H1 (cell line): ENCODE results near the gene BCKDHB. TPM values are rescaled to one million over a fixed set of nuclear protein-coding genes. Genes with fewer than 3 reads are reported as not detected.

ENCODE experiments used
- CTCF ChIA-PET: fragments of 300-600 bp; sonication (Branson Sonifier 250); formaldehyde crosslinking; loops from one replicate; lab custom pipeline; 2021; ENCODE audit not compliant: partially characterized antibody; lab: Charles Lee
- POLR2A ChIA-PET: fragments of 300-600 bp; sonication (Branson Sonifier 250); formaldehyde crosslinking; loops from one replicate; lab custom pipeline; 2021; ENCODE audit warnings: inconsistent platforms; ENCODE audit not compliant: partially characterized antibody; lab: Charles Lee
- DNase-seq, 2 experiments: peaks; one replicate each; pipeline versions ENCODE4 v3.0.0 to v3.0.0-alpha.2; 2010 to 2022; ENCODE audit warnings: low spot score in 2 of 2, low read depth in 1 of 2, mixed read lengths in 1 of 2
- FAIRE-seq: peaks from 2 replicates; lab custom pipeline; 2011; peaks lifted over from hg19 to GRCh38; lab: Jason Lieb, UNC
- H2AFZ ChIP-seq: 2 replicates; pipeline ENCODE4 v1.8.1; 2012; ENCODE audit warnings: low read length, inconsistent platforms
- H2AK5ac ChIP-seq: 2 replicates; pipeline ENCODE4 v1.6.1; 2013; ENCODE audit warnings: low read depth, low read length
- H2BK120ac ChIP-seq: replicated peaks from 2 replicates; pipeline ENCODE3; 2013; ENCODE audit warnings: low read depth, low read length, inconsistent platforms
- H2BK12ac ChIP-seq: 2 replicates; pipeline ENCODE4 v1.6.1; 2013; ENCODE audit warnings: low read depth, low read length
- H2BK15ac ChIP-seq: 2 replicates; pipeline ENCODE4 v1.6.1; 2013; ENCODE audit warnings: low read length
- H2BK20ac ChIP-seq: 2 replicates; pipeline ENCODE4 v1.6.1; 2013; ENCODE audit warnings: low read length
- H2BK5ac ChIP-seq: 2 replicates; pipeline ENCODE4 v1.6.1; 2013; ENCODE audit warnings: low read depth, low read length
- H3K14ac ChIP-seq: 2 replicates; pipeline ENCODE4 v1.6.1; 2013; ENCODE audit warnings: inconsistent platforms; ENCODE audit not compliant: insufficient read length
- H3K18ac ChIP-seq: 2 replicates; pipeline ENCODE4 v1.6.1; 2013; ENCODE audit warnings: low read length; ENCODE audit errors: extremely low read depth
- H3K23ac ChIP-seq: 2 replicates; pipeline ENCODE4 v1.6.1; 2013; ENCODE audit warnings: inconsistent platforms; ENCODE audit not compliant: insufficient read length
- H3K23me2 ChIP-seq: 2 replicates; pipeline ENCODE4 v1.6.1; 2013; ENCODE audit warnings: low read depth, low read length
- H3K27ac ChIP-seq: 2 replicates; pipeline ENCODE4 v1.6.1; 2011; ENCODE audit warnings: low read depth, low read length, inconsistent platforms
- H3K27me3 ChIP-seq, 4 experiments: replicated peaks in 1 of 4; 1 replicate in 1 of 4; 2 replicates in 3 of 4; pipeline versions ENCODE4 v1.6.1 to v1.8.1; 2011 to 2013; ENCODE audit warnings: low read length in 3 of 4, mild to moderate bottlenecking in 3 of 4, inconsistent platforms in 2 of 4, mixed read lengths in 2 of 4, moderate library complexity in 1 of 4; ENCODE audit not compliant: control insufficient read depth in 3 of 4, insufficient read depth in 3 of 4; ENCODE audit errors: extremely low read depth in 1 of 4
- H3K36me3 ChIP-seq, 4 experiments: 2 replicates each; pipeline versions ENCODE4 v1.6.1 to v1.8.1; 2011 to 2013; ENCODE audit warnings: mild to moderate bottlenecking in 4 of 4, low read length in 3 of 4, moderate library complexity in 2 of 4, control low read depth in 1 of 4, inconsistent platforms in 1 of 4; ENCODE audit not compliant: insufficient read depth in 4 of 4, control insufficient read depth in 2 of 4
- H3K4ac ChIP-seq: replicated peaks from 2 replicates; pipeline ENCODE3; 2013; ENCODE audit warnings: low read length, low read depth, mixed read lengths, inconsistent platforms; ENCODE audit not compliant: insufficient read length
- H3K4me1 ChIP-seq, 4 experiments: replicated peaks in 1 of 4; 1 replicate in 1 of 4; 2 replicates in 3 of 4; pipeline versions ENCODE4 v1.6.1 to v1.8.1; 2011 to 2013; ENCODE audit warnings: low read length in 3 of 4, inconsistent platforms in 2 of 4, mixed read lengths in 1 of 4; ENCODE audit not compliant: insufficient read depth in 4 of 4, control insufficient read depth in 3 of 4
- H3K4me2 ChIP-seq, 2 experiments: 2 replicates each; pipeline versions ENCODE4 v1.6.1 to v1.8.1; 2011 to 2013; ENCODE audit warnings: low read depth in 2 of 2, low read length in 2 of 2, control low read depth in 1 of 2, inconsistent platforms in 1 of 2, mild to moderate bottlenecking in 1 of 2; ENCODE audit not compliant: insufficient read depth in 1 of 2
- H3K4me3 ChIP-seq, 4 experiments: fragments of 200-600, 300-600 bp in 1 of 4; sonication (generic), shearing (Covaris generic), sonication (Bioruptor Twin) in 1 of 4; 2 replicates each; pipeline versions ENCODE4 v1.5.1 to v1.8.1; 2011 to 2016; ENCODE audit warnings: low read length in 4 of 4, low read depth in 3 of 4, control low read depth in 2 of 4, inconsistent platforms in 2 of 4, mild to moderate bottlenecking in 2 of 4, mixed read lengths in 1 of 4, moderate library complexity in 1 of 4; ENCODE audit not compliant: insufficient read depth in 2 of 4; ENCODE audit errors: extremely low read depth in 1 of 4
- H3K56ac ChIP-seq: replicated peaks from 2 replicates; pipeline ENCODE3; 2013; ENCODE audit warnings: low read depth, mild to moderate bottlenecking, mixed read lengths, low read length, inconsistent platforms; ENCODE audit not compliant: insufficient read length
- H3K79me1 ChIP-seq: 2 replicates; pipeline ENCODE4 v1.6.1; 2013; ENCODE audit warnings: low read depth, low read length, control low read depth
- H3K79me2 ChIP-seq, 2 experiments: 2 replicates each; pipeline versions ENCODE4 v1.6.1 to v1.8.1; 2012 to 2013; ENCODE audit warnings: low read length in 2 of 2, mild to moderate bottlenecking in 2 of 2, inconsistent platforms in 1 of 2; ENCODE audit not compliant: insufficient read depth in 2 of 2, control insufficient read depth in 1 of 2
- H3K9ac ChIP-seq, 4 experiments: replicated peaks in 1 of 4; 1 replicate in 1 of 4; 2 replicates in 3 of 4; pipeline versions ENCODE4 v1.6.1 to v1.8.1; 2011 to 2013; ENCODE audit warnings: low read depth in 3 of 4, low read length in 3 of 4, control low read depth in 2 of 4, mild to moderate bottlenecking in 2 of 4, moderate library complexity in 2 of 4, inconsistent platforms in 1 of 4; ENCODE audit errors: extremely low read depth in 1 of 4
- H3K9me3 ChIP-seq, 2 experiments: 2 replicates each; pipeline versions ENCODE4 v1.6.1 to v1.8.1; 2012 to 2013; ENCODE audit warnings: mild to moderate bottlenecking in 2 of 2, moderate library complexity in 2 of 2, control low read depth in 1 of 2, inconsistent platforms in 1 of 2, low read depth in 1 of 2, low read length in 1 of 2, mixed read lengths in 1 of 2; ENCODE audit not compliant: insufficient read depth in 2 of 2
- H4K20me1 ChIP-seq, 2 experiments: replicated peaks in 1 of 2; 2 replicates each; pipeline versions ENCODE3 to v1.8.1; 2011 to 2013; ENCODE audit warnings: inconsistent platforms in 2 of 2, low read length in 2 of 2, mild to moderate bottlenecking in 1 of 2; ENCODE audit not compliant: insufficient read depth in 2 of 2, control insufficient read depth in 1 of 2
- H4K5ac ChIP-seq: 2 replicates; pipeline ENCODE4 v1.6.1; 2013; ENCODE audit warnings: low read length, low read depth, mixed read lengths, inconsistent platforms; ENCODE audit not compliant: insufficient read length
- H4K8ac ChIP-seq: 2 replicates; pipeline ENCODE4 v1.8.0; 2013; ENCODE audit warnings: mild to moderate bottlenecking, moderate library complexity, low read length, inconsistent platforms; ENCODE audit not compliant: insufficient read depth; ENCODE audit errors: extremely low read depth
- H4K91ac ChIP-seq: replicated peaks from 2 replicates; pipeline ENCODE3; 2013; ENCODE audit warnings: low read length, mixed read lengths, inconsistent platforms; ENCODE audit not compliant: insufficient read length
- CBX8 ChIP-seq: fragments of 300-800, 300-1000 bp; sonication (generic); IDR thresholded peaks from 2 replicates; pipeline ENCODE4 v1.7.1; 2016; ENCODE audit warnings: low read depth, low read length, borderline replicate concordance
- CREB1 ChIP-seq: IDR thresholded peaks from 2 replicates; pipeline ENCODE4 v1.6.1; 2012; ENCODE audit warnings: inconsistent platforms
- polyA plus RNA-seq, 7 experiments: library from polyadenylated mRNA; depleted of rRNA in 3 of 7; stranded (reverse) in 5 of 7; unstranded in 2 of 7; fragments of >200 nt in 5 of 7; fragments of 200-250 nt in 2 of 7; gene quantifications; 1 replicate in 5 of 7; 2 replicates in 1 of 7; 4 replicates in 1 of 7; pipeline versions ENCODE4 v1.2.1 to v1.2.3, GENCODE V29; 2011 to 2013; ENCODE audit warnings: missing spikeins in 2 of 7, mixed read lengths in 2 of 7
- total RNA-seq: library from RNA; stranded (reverse); fragmentation: NEBNext Ultra II Directional; extraction: Animal tissue kit (Norgen Biotek cat#: 25700); gene quantifications from 2 replicates; pipeline ENCODE4 v1.2.1, GENCODE V29; 2021
- TF ChIP-seq, protein P1 (sequence below): IDR thresholded peaks from 2 replicates; pipeline ENCODE4 v1.6.1; 2012; ENCODE audit warnings: inconsistent platforms

The BCKDHB gene
- total and polyA plus RNA-seq, 2 of the 8 experiments (the other 6 are each of a cell fraction or from before 2014, with no cell fraction given): 22.1 to 30.8 TPM

DNA sequence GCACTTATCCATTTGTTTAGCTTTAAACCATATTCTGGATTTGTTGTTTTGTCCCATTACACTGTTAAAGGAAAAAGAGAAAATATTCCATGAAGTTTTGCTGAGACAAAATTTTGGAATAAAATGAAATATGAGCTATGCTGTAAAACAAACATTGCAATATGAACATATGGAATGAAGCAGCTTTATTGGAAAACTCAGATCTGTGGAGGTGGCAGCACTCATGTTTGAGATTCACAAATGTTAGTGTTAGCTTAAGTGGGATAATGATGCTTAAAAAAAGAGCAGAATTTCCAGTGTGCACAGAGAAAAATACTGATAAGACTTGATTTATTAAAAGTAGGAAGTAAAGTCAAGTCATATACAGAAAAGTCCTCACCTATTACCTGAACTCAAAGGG is 196.2 kb downstream of the BCKDHB start:
- no peak overlapping the region for H3K9ac ChIP-seq
- no peak overlapping the region for H3K23ac ChIP-seq
- POLR2A ChIA-PET: no interaction called here
- FAIRE-seq: no peak
- no peak overlapping the region for H4K5ac ChIP-seq
- no peaks in the 10 kb centered on the region for H3K79me2 ChIP-seq
- H3K36me3 ChIP-seq: no peaks in the 10 kb centered on the region
- no peak overlapping the region for H3K18ac ChIP-seq
- H2BK12ac ChIP-seq: no peak overlapping the region
- no peaks in the 10 kb centered on the region for H3K4me1 ChIP-seq
- H2AK5ac ChIP-seq: no peak overlapping the region
- no peak overlapping the region for H2BK20ac ChIP-seq
- CTCF ChIA-PET: no interaction called here
- H3K9me3 ChIP-seq: no peaks in the 10 kb centered on the region
- H3K4me3 ChIP-seq: no peak overlapping the region
- H2BK5ac ChIP-seq: no peak overlapping the region
- H4K20me1 ChIP-seq: no peaks in the 10 kb centered on the region
- no peak overlapping the region for H3K27ac ChIP-seq
- H3K4me2 ChIP-seq: no peak overlapping the region
- no peak overlapping the region for H2AFZ ChIP-seq
- H2BK15ac ChIP-seq: no peak overlapping the region
- H3K23me2 ChIP-seq: no peaks in the 10 kb centered on the region
- H4K91ac ChIP-seq: no peak overlapping the region
- no peaks in the 10 kb centered on the region for H3K79me1 ChIP-seq
- no peak for DNase-seq
- no peak overlapping the region for H4K8ac ChIP-seq
- no peak overlapping the region for H2BK120ac ChIP-seq
- H3K14ac ChIP-seq: no peak overlapping the region
- H3K4ac ChIP-seq: no peak overlapping the region
- H3K27me3 ChIP-seq: peaks cover 0 to 1% (median 0%) of the 10 kb centered on the region in 4 experiments; a peak in 1 of 7 replicates
- no peak overlapping the region for H3K56ac ChIP-seq
- TF ChIP-seq CBX8 (no peak), CREB1 (no peak)
- TF ChIP-seq, protein P1, sequence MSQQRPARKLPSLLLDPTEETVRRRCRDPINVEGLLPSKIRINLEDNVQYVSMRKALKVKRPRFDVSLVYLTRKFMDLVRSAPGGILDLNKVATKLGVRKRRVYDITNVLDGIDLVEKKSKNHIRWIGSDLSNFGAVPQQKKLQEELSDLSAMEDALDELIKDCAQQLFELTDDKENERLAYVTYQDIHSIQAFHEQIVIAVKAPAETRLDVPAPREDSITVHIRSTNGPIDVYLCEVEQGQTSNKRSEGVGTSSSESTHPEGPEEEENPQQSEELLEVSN: no peak
